CD4-positive, alpha-beta T cell treated with Interleukin-10 for 1 hour (primary cell): ENCODE data around the gene FAM13B.
"Not testable (repeated sequence)": the region's sequence is repeated elsewhere in the genome, so short reads cannot be mapped to it uniquely, and the experiment has no call there.

Experiments used
- DNase-seq: peaks from one replicate; pipeline ENCODE4 v3.0.0-alpha.2; 2020

FAM13B gene

DNA sequence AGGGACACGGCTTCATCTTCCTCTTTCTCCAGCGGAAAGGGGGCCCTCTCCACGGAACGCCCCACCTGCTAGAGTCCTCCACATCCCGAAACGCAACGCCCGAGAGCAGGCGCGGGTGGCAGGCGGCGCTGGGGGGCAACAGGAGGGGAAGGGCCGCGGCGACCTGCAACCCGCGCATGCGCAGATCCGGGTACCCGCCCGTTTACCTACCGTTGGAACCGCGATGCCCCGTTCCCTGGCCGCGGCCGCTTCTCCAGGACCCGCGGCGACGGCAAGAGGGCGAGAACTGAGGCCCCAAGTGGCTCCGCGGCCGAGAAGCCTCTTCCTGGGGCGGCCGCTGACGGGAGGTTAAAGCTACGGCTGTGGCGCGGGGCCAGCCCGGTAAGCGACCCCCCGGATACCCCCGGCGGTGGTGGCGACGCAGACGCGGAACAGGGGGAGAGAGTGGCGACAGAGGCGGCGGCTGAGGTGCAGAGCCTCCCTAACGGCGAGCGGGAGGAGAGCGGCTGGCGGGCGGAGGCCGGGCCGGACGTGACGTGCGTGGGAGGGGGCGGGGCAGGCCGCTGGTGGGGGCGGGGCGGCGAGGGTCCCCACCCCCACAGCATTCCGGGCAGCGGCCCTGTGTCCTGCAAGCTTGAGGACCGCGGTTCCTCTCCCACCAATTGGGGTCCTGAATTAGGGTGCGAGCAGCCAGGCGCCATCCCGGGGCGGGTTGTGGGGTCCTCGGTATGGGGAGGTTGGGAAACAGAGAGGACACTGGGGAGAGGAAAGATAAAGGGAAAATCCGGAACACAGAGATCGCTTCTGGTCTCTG is at the start of gene FAM13B:
Gene FAM13B (minus strand): TSS at position 508 of the 814 bp plus-strand sequence. CDS start 13,968 bp downstream, outside the sequence.
- DNase-seq: peak; percentile 82

- DNase-seq: no peak
Observed at GRCh38 chr5:138082033-138082432, 49.2 kb upstream of the FAM13B start.

GRCh38 chr5:138078006-138078643 is 45.2 kb upstream of the FAM13B start:
- DNase-seq: no peak

DNA sequence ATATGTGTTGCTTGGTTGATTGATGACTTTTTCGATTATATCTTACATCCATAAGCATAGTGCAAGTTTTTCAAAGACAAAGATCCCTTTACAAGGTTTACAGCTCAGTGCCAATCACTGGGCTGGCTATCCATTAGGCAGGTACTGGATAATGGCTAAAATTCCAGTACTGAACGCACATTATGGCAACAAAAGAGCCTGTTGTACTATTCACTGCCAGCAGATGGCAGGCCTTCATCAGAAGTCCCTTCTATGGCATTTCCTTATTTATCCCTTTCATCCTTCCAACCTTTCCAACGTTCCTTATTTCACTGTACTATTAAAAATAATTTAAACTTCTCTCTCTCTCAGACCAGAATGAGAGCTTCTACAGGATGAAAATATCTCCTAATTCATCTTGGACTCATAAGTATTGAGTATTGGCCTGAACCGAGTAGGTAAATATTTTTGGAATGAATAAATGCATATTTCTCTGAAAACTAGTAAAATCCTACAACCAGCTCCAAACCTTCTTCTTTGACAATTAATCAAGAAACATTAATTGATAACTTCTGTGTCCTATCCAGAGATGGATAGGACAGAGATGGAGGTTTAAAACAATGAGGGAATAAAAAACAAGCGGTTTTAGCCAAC is 44.3 kb upstream of the FAM13B start:
- DNase-seq: peak; percentile 56

DNA sequence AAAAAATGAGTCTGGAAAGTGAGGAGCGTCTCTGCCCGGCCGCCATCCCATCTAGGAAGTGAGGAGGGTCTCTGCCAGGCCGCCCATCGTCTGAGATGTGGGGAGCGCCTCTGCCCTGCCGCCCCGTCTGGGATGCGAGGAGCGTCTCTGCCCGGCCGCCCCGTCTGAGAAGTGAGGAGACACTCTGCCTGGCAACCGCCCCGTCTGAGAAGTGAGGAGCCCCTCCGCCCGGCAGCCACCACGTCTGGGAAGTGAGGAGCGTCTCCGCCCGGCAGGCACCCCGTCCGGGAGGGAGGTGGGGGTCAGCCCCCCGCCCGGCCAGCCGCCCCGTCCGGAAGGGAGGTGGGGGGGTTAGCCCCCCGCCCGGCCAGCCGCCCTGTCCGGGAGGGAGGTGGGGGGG is 37.1 kb upstream of the FAM13B start:
- DNase-seq: not testable (repeated sequence)

DNA sequence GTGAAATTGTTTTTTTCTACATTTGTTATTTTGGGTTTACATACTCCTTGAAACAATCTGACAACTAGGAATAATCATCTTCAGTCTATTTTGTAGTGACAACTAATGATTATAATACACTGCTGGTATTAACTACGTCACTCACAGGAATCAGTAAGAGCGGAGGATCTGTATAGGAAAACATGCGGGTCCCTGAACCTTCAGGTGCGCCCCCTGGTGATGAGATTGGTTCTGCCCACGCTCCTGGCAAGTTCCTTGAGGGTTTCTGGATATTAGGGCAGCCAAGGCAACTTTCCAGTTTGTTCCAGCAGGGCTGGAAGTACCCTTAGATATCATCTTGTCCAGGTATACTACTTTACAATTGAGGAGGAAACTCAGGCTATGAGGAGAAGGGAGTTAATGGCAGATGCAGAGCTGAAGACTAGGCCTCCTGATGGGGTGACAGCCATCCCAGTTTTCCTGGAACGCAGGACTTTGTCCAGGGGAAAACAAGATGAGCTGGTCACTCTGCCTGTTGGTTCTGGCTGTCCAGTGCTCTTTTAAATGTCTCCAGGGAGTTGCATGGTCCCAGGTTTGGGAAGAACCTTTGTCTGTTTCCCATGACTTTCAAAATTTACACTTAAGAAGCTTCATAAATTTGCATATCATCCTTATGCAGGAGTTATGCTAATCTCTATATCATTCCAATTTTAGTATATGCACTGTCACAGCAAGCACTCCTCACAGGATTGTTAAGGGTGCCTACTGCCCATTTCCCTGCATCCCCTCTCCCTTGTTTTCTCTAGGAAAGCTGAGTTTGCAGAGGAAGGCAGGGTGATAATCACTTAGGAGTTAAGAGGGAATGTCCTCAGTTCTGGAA is 36.1 kb upstream of the FAM13B start:
- DNase-seq: peak; percentile 73

DNA sequence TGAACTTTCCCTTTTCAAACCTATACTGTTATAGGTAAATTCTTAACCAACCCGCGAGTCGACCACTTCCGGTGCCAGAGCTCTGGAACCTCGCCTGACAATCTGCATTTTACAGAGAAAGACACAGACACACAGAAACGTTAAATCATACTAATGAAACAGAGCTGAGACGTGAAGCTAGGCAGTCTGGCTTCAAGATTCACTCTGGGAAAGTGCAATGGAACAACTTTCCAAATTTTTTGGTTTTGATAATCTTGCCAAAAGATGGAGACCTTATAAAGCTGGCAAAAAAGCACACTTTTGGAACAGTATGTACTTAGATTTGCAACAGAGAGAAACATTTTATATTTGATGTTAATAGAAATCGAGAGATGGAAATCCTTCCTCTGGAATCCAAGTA is 35.1 kb upstream of the FAM13B start:
- no peak for DNase-seq

- peak; percentile 3 for DNase-seq
Observed at GRCh38 chr5:138065102-138065501, 32.2 kb upstream of the FAM13B start.

GRCh38 chr5:138064526-138064925 is 31.6 kb upstream of the FAM13B start:
- DNase-seq: no peak

DNA sequence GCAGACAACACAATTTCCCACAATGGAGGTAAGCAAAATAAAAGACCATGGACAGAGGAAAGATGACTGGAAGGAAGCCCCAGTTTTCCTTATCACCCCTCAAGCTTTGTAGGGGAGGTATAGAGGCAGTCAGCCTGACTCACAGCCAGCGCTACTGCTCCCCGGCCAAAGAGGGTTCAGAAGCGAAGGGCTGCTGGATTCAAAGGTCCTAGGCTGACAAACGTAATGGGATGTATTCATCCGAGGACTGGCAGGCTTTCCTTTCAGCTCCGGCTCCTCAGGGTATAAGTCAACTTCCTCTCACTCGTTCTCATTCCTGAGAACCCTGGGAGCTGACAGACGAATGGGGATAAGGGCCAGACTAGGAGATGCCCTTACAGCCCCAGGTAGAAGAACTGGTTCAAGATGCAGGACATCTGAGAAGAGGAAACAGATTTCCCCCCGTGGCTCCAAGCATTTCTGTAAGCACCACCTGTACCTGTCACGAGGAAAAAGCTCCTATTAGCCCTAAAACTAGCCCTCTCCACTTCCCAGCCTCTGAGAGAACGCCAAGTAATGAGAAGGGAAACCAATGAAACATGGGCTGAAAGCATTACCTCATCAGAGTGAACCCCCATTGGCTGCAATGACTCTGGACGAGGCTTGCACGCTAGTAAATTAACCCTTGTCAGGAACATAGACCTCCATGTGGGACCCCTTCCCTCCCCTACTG is 22.1 kb upstream of the FAM13B start:
- no peak for DNase-seq

DNA sequence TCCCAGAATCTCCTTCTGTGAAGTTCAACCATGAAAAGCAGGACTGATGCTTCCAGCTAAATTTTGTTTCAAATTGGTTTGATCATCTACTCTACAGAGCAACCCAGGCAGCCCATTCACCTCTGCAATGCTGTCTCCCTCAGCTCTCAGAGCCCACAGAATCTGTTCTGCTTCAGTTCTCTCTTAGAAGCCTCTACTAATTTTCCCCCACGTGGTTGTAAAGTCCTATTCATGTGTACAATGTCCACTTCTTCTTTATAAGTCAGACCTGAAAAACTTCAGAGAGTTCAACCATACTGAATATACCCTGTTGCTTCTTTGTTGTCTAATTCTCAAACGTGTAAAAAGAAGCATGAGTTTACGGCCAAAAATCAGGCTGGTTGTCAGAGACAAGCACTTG is 21.3 kb upstream of the FAM13B start:
- DNase-seq: no peak

- DNase-seq: no peak
Observed at GRCh38 chr5:138053554-138053953, 20.7 kb upstream of the FAM13B start.

DNA sequence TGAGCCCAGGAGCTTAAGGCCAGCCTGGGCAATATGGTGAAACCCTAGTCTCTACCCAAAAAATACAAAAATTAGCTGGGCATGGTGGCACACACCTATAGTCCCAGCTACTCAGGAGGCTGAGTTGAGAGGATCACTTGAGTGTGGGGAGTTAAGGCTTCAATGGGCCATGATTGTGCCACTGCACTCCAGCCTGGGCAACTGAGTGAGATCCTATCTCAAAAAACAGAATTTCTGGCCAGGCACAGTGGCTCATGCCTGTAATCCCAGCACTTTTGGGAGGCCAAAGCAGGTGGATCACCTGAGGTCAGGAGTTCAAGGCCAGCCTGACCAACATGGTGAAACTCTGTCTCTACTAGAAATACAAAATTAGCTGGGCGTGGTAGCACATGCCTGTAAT is 19.8 kb upstream of the FAM13B start:
- DNase-seq: not testable (repeated sequence)

GRCh38 chr5:138051441-138052296 is 18.8 kb upstream of the FAM13B start:
- DNase-seq: no peak

DNA sequence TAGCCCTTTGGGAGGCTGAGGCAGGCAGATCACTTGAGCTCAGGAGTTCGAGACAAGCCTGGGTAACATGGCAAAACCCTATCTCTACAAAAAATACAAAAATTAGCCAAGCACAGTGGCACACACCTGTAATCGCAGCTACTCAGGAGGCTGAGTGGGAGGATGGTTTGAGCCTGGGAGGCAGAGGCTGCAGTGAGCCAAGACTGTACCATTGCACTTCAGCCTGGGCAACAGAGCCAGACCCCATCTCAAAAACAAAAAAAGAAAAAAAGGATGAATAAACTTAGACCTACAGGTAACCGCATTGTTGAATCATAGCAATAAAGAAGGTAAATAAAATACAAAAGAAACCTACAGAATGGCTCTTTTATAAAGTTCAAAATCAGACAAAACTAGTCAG is 12.4 kb upstream of the FAM13B start:
- not testable (repeated sequence) for DNase-seq

- no peak for DNase-seq
Observed at GRCh38 chr5:138038826-138039225, 5.9 kb upstream of the FAM13B start.

DNA sequence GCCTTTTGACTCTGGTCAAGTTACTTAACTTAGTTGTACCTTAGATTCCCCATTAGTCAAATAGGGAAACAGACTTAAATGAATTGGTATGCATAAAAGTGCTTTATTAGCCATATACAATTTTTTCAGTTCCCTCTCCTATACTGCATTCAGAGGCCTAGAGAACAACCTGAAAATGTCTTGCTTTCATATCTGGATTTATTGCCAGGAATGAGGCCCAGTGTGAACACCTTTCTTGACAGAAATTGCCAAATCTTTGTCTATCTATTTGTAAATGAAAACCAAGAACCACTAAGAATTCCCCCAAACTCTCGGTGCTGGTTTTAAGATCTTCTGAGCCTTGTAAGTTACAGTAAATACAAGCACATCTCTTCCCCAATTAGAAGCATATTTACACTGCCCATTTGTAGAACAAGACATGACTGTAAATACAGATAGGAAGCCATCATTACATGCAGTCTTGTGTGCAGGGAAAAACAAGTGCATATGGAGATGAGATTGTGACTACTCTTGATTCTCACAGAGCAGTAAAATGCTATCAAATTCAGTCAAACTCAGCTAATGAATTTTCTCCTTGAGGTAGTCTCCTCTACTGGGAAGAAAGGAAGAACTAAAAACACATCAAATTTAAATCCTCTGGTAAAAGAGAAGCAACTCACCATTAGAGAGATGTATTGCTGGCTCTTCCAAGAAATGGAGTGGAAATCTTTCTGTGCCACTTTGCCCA is 5.2 kb upstream of the FAM13B start:
- DNase-seq: no peak

GRCh38 chr5:138037271-138037670 is 4.4 kb upstream of the FAM13B start:
- no peak for DNase-seq

- DNase-seq: peak; percentile 87
Observed at GRCh38 chr5:138035605-138036537, 3.0 kb upstream of the FAM13B start.
